NCI-H1694 (cell line): ENCODE results near the gene PGM2.

Experiments
- DNase-seq: peaks from one replicate; lab custom pipeline; 2025; lab: John Stamatoyannopoulos, UW

Gene PGM2

GRCh38 chr4:37902738-37903693 lies 76.5 kb downstream of the PGM2 start:
- DNase-seq: no peak

- no peak for DNase-seq
Measured at GRCh38 chr4:37903901-37904300, 77.4 kb downstream of the PGM2 start.

- no peak for DNase-seq
Measured at GRCh38 chr4:37904824-37905223, 78.3 kb downstream of the PGM2 start.

GRCh38 chr4:37905533-37906169 lies 79.2 kb downstream of the PGM2 start:
- no peak for DNase-seq

GRCh38 chr4:37908488-37909331 lies 82.2 kb downstream of the PGM2 start:
- no peak for DNase-seq

GRCh38 chr4:37909332-37910090 lies 83.0 kb downstream of the PGM2 start:
- DNase-seq: no peak

GRCh38 chr4:37910091-37910486 lies 83.6 kb downstream of the PGM2 start:
- DNase-seq: no peak
